ENCODE results near the gene MISFA.

Gene MISFA

DNA sequence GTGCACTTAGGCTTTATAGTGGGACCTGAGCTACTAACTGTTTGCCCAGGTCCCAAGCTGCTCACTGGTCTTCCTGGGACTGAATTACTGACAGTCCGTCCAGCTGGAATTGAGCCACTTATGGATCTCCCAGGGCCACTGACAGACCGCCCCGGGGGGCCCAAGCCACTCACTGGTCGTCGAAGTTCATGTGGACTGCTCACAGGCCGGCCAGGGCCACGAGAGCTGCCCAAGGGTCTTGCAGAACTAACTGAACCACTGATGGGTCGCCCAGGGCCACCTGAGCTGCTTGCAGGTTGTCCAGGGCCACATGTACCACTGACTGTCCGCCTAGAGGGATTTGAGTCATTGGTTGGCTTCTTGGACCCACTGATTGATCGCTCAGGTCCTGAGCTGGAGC, 15.1 kb downstream of the MISFA start:
- Histone ChIP-seq H3K27ac (peak overlapping the region in 4 of 11 experiments; percentile 14 to 79 (median 73); a peak in 4 of 22 replicates), H3K27me3 (no peaks in the 10 kb centered on the region), H3K4me1 (peaks cover 27 to 49% (median 42%) of the 10 kb centered on the region in 10 experiments), H3K9me3 (replicated peaks in 1 of 11) (no peaks in the 10 kb centered on the region), H3K9ac (no peak overlapping the region), H3K36me3 (peaks cover 59 to 74% (median 62%) of the 10 kb centered on the region in 11 experiments), H3K4me2 (peak overlapping the region in 1 of 11 experiments; percentile 85; a peak in 1 of 22 replicates), H3K4me3 (no peak overlapping the region), H4K20me1 (peaks cover 19 to 61% (median 48%) of the 10 kb centered on the region in 11 experiments; a peak in 20 of 22 replicates)
- no peak for TF ChIP-seq Cebpa-rat (IDR thresholded peaks at IDR 0.05)

DNA sequence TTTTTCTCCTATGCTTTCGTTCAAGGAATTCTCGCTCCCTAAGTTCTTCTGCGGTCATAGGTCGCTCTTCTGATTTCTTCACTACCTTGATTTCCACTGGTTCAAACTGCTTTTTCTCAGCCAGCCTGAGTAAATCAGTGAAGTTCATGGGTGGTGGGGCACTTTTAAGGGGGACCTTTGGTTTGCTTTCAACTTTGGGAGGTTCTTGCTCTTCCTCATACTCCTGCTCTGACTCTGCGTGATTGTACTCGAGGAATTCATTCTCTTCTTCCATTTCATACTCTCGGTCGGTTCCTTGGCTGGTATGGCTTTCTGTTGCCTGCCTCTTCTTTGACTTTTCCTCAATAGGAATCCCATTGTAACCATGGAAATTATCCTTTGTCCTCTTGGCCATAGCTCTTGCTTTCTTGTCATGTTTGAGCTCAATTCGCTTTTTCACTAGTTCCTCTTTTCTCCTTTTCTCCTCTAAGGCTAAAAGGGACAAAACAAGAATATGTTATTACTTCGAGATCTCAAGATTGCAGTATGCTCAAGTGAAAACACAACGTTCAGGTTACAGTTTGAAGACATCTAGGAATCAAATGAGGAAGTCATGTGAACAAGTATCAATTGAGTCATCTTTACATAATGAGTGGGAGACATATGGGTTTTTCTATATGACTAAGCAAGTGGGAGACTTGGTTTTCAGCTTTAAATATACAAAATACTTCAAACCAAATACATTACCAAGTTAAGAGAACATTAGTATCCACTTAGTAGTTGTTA, 16.2 kb downstream of the MISFA start:
- H4K20me1 ChIP-seq: peaks cover 28 to 73% (median 60%) of the 10 kb centered on the region in 11 experiments; a peak in 20 of 22 replicates
- H3K27me3 ChIP-seq: no peaks in the 10 kb centered on the region
- H3K4me1 ChIP-seq: peaks cover 27 to 56% (median 47%) of the 10 kb centered on the region in 10 experiments
- H3K27ac ChIP-seq: peak overlapping the region in 8 of 11 experiments; percentile 14 to 79 (median 46); a peak in 12 of 22 replicates
- peak overlapping the region in 2 of 11 experiments; percentile 34 to 38; a peak in 4 of 22 replicates for H3K9ac ChIP-seq
- no peaks in the 10 kb centered on the region for H3K9me3 ChIP-seq (replicated peaks in 1 of 11)
- no peak overlapping the region for H3K4me3 ChIP-seq
- no peak for TF ChIP-seq Cebpa-rat (IDR thresholded peaks at IDR 0.05)
- peaks cover 48 to 62% (median 50%) of the 10 kb centered on the region in 11 experiments for H3K36me3 ChIP-seq
- peak overlapping the region in 7 of 11 experiments; percentile 0 to 85 (median 76); a peak in 11 of 22 replicates for H3K4me2 ChIP-seq

DNA sequence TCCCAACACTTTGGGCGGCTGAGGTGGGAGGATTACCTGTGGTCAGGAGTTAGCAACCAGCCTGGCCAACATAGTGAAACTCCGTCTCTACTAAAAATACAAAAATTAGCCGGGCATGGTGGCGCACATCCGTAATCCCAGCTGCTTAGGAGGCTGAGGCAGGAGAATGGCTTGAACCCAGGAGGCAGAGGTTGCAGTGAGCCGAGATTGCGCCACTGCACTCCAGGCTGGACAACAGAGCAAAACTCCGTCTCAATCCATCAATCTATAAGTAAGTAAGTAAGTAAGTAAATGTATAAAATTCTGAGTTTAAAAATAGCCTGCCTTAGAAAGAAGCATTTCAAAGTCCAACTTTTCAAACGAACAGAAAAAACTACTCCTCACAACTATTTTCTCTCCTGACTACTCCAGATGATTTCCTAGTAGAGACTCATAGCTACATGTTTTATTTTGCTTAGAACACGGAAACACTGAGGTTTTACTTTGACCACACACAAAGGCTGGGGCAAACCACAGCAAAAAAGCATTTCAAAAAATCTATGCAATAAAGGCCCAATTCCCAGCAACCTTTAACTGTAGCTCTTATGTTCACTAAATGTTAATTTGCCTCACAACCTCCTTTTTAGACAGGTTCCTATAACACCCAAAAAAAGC, 18.2 kb downstream of the MISFA start:
- Histone ChIP-seq H3K9me3 (replicated peaks in 1 of 11) (peaks cover 0 to 5% (median 0%) of the 10 kb centered on the region in 11 experiments; a peak in 1 of 22 replicates), H3K36me3 (peaks cover 28 to 44% (median 31%) of the 10 kb centered on the region in 11 experiments), H3K4me2 (peak overlapping the region; percentile 46 to 85 (median 78)), H3K4me3 (peak overlapping the region in 2 of 10 experiments; percentile 0 to 34; a peak in 1 of 20 replicates), H3K27ac (peak overlapping the region in 9 of 11 experiments; percentile 18 to 79 (median 52); a peak in 17 of 22 replicates), H4K20me1 (peaks cover 40 to 93% (median 80%) of the 10 kb centered on the region in 11 experiments; a peak in 20 of 22 replicates), H3K4me1 (peaks cover 27 to 56% (median 47%) of the 10 kb centered on the region in 10 experiments), H3K27me3 (no peaks in the 10 kb centered on the region), H3K9ac (peak overlapping the region; percentile 17 to 53 (median 24); a peak in 11 of 22 replicates)
- no peak for TF ChIP-seq Cebpa-rat (IDR thresholded peaks at IDR 0.05)

DNA sequence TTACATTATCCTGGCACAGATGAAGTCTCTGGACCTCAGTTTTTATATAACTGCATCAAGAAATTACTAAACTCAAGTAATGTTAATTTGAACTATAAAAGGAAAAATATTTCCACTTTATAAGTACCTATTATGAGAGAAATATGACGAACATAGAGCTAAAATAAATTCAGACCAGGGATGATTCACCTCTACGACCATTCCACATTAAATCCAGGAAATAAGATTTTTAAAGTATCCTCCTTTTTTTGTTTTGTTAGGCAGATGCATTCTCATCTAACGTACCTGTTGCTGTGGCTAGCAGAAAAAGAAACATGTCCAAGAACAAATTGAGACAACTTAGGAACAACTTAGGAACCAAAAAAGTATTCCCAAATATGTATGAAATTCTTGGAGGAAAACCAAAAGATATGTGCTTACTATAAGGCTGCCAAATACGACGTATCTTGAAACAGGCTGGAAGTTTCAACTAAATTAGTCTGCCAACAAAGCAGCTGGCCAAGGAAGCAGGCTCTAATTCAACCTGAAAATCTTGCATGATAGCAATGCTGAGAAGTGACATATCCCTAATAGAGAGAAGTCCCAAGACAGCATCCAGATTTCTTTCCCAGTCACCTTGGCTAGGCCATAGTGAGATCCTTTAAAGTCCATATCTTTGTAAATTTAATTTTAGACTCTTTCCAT, 18.9 kb downstream of the MISFA start:
- H3K27me3 ChIP-seq: no peaks in the 10 kb centered on the region
- H3K4me1 ChIP-seq: peaks cover 27 to 56% (median 47%) of the 10 kb centered on the region in 10 experiments
- peak overlapping the region in 9 of 11 experiments; percentile 18 to 79 (median 52); a peak in 17 of 22 replicates for H3K27ac ChIP-seq
- peak overlapping the region in 2 of 10 experiments; percentile 0 to 34; a peak in 1 of 20 replicates for H3K4me3 ChIP-seq
- H4K20me1 ChIP-seq: peaks cover 40 to 95% (median 80%) of the 10 kb centered on the region in 11 experiments; a peak in 20 of 22 replicates
- peaks cover 22 to 45% (median 27%) of the 10 kb centered on the region in 11 experiments for H3K36me3 ChIP-seq
- peaks cover 0 to 9% (median 4%) of the 10 kb centered on the region in 11 experiments; a peak in 17 of 22 replicates for H3K9me3 ChIP-seq (replicated peaks in 1 of 11)
- H3K4me2 ChIP-seq: peak overlapping the region; percentile 46 to 85 (median 78)
- no peak for TF ChIP-seq Cebpa-rat (IDR thresholded peaks at IDR 0.05)
- H3K9ac ChIP-seq: peak overlapping the region; percentile 17 to 53 (median 24); a peak in 12 of 22 replicates

DNA sequence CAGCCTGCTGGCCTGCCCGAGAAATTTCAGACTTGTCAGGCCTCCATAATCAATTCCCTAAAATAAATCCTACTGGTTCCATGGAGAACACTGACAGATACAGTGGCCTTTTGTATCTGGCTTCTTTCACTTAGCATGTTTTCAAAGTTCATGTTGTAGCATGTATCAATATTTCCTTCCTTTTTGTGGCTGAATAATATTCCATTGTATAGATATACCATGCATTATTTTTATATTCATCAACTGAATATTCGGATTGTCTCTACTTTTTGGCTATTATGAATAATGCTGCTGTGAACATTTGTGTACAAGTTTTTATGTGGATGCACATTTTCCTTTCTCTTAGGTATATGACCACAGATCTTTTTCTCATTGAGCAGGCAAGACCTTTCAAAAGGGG, 24.1 kb downstream of the MISFA start:
- peaks cover 8 to 22% (median 15%) of the 10 kb centered on the region in 10 experiments for H3K4me1 ChIP-seq
- peaks cover 8 to 23% (median 18%) of the 10 kb centered on the region in 11 experiments; a peak in 19 of 22 replicates for H3K9me3 ChIP-seq (replicated peaks in 1 of 11)
- H3K4me3 ChIP-seq: no peak overlapping the region
- H3K27ac ChIP-seq: no peak overlapping the region
- peaks cover 7 to 36% (median 25%) of the 10 kb centered on the region in 11 experiments; a peak in 19 of 22 replicates for H3K36me3 ChIP-seq
- H3K27me3 ChIP-seq: no peaks in the 10 kb centered on the region
- TF ChIP-seq Cebpa-rat (IDR thresholded peaks at IDR 0.05): no peak
- peaks cover 39 to 100% (median 81%) of the 10 kb centered on the region in 11 experiments; a peak in 19 of 22 replicates for H4K20me1 ChIP-seq
- no peak overlapping the region for H3K9ac ChIP-seq
- H3K4me2 ChIP-seq: no peak overlapping the region

DNA sequence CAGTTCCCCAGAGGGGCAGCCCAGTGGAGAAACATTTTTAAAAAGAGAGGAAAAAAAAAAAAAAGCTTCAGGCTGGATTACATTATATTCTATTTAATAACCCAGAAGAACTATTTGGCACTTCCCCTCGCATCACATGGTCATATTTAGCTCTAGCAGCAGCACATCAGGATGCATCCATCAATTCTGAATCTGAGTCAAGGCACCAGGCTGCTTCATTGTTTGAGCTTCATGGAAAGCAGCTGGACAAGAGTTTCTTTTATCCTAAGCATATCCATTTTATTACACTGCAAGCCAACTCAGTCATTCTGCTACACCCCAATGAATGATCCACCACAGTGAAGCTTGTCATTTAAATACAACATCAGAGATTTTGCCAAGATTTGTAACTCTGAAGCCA, 24.6 kb downstream of the MISFA start:
- Histone ChIP-seq H3K27ac (no peak overlapping the region), H3K9me3 (replicated peaks in 1 of 11) (peaks cover 8 to 23% (median 18%) of the 10 kb centered on the region in 11 experiments; a peak in 19 of 22 replicates), H3K4me3 (no peak overlapping the region), H3K36me3 (peaks cover 7 to 36% (median 25%) of the 10 kb centered on the region in 11 experiments; a peak in 19 of 22 replicates), H4K20me1 (peaks cover 40 to 100% (median 81%) of the 10 kb centered on the region in 11 experiments; a peak in 19 of 22 replicates), H3K4me2 (no peak overlapping the region), H3K27me3 (no peaks in the 10 kb centered on the region), H3K9ac (no peak overlapping the region), H3K4me1 (peaks cover 4 to 18% (median 10%) of the 10 kb centered on the region in 10 experiments; a peak in 19 of 20 replicates)
- TF ChIP-seq Cebpa-rat (IDR thresholded peaks at IDR 0.05): no peak

DNA sequence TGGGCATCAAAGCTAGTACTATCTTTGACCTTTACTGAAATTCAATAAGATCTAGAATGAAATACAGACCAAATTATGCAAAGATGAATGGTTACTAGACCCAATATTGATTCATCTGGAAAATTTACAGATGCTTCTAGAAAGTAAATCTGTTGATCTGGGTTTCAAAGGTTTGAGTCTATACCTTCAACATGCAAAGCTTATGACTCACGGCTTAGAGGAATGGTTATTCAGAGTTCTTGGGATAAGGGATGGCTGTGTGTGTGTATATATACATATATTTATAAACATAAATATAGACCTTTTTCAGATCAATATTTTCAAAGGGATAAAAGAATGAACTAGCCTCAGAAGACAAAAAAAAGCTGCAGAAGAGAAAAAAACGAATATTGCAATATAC, 33.3 kb downstream of the MISFA start:
- peak overlapping the region; percentile 85 to 95 (median 91); a peak in 21 of 22 replicates for H3K9ac ChIP-seq

More for the DNA sequence above, 33.3 kb downstream of the MISFA start:
- peak overlapping the region in 1 of 11 experiments; percentile 86; a peak in 1 of 22 replicates for H3K27ac ChIP-seq
- H3K27me3 ChIP-seq: no peaks in the 10 kb centered on the region
- H3K9me3 ChIP-seq (replicated peaks in 1 of 11): no peaks in the 10 kb centered on the region
- peaks cover 18 to 25% (median 22%) of the 10 kb centered on the region in 10 experiments for H3K4me1 ChIP-seq
- no peak for TF ChIP-seq Cebpa-rat (IDR thresholded peaks at IDR 0.05)
- peaks cover 0 to 17% (median 7%) of the 10 kb centered on the region in 11 experiments; a peak in 8 of 22 replicates for H3K36me3 ChIP-seq
- H3K4me2 ChIP-seq: peak overlapping the region; percentile 90 to 98 (median 95)
- peak overlapping the region; percentile 81 to 99 (median 92) for H3K4me3 ChIP-seq
- peaks cover 27 to 62% (median 52%) of the 10 kb centered on the region in 11 experiments; a peak in 19 of 22 replicates for H4K20me1 ChIP-seq
